HG02981 (cell line): ENCODE measurements around the gene POGLUT2.
"Not testable (repeated sequence)": the region's sequence is repeated elsewhere in the genome, so short reads cannot be mapped to it uniquely, and the experiment has no call there.

ENCODE experiments used
- ATAC-seq: cut with Tn5 transposase; IDR thresholded peaks from one replicate; pipeline ENCODE4 v1.9.1; 2021; ENCODE audit warnings: mild to moderate bottlenecking, moderate library complexity; ENCODE audit not compliant: unreplicated experiment

Gene POGLUT2

DNA sequence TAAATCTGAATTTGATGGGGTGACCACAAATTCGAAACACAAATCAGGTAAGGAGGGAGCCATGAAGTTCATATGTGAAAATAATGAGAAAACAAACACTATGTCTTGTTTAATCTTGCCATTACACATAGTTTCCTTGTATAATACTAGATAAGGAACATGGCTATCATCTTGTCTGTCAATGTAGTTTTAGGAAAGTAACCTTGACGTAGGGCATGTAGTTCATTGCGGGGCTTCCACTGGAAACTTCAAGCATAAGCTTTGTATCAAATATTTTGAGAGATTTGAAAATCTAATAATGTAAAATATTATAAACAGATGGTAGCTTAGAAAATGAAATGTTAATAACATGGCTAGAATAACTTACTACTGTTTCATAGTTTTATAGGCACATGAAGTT is 8.9 kb upstream of the POGLUT2 start:
- ATAC-seq: no peak

DNA sequence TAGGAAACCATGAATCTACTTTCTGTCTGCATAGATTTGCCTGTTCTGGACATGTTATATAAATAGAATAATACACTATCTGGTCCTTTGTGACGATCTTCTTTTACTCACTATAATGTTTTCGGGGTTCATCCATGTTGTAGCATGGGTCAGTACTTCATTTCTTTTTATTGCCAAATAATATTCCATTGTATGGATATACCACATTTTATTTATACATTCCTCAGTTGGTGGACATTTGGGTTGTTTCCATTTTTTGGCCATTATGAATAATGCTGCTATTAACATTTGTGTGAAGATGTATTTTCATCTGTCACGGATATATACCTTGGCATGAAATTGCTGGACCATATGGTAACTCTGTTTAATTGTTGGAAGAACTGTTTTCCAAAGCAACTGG is 6.9 kb upstream of the POGLUT2 start:
- ATAC-seq: no peak

- ATAC-seq: peak; percentile 77
Observed at GRCh38 chr13:102800145-102801041, 1.6 kb upstream of the POGLUT2 start.

- ATAC-seq: peak; percentile 5
Observed at GRCh38 chr13:102799426-102800144, 809 bp upstream of the POGLUT2 start.

DNA sequence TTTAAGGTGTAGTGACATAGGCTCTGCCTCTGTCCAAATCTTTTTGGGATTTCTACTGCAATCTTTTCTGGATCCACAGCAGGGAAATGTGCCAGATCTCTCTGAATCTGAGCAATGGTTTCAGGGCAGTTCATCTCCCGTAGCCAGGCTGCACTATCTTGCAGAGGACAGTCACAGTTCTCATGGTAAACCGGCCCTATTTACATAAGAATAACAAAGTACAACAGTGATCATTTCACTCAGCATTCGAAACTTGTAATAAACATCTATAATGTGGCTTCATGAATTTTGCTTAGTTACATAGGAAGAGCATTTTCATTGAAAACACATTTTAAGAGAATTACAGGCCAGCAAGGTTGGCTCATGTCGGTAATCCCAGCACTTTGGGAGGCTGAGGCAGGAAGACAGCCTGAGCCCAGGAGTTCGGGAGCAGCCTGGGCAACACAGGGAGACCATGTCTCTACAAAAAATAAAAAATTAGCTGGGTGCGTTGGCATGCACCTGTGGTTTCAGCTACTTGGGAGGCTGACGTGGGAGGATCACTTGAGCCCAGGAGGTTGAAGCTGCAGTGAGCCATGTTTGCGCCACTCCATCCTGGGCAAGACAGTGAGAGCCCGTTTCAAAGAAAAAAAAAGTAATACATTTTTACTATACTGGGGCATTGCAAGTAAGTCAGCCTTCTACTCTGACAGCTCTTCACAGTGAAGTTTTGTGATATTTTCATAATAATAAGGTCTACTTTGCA is 5.0 kb downstream of the POGLUT2 start:
- ATAC-seq: no peak

DNA sequence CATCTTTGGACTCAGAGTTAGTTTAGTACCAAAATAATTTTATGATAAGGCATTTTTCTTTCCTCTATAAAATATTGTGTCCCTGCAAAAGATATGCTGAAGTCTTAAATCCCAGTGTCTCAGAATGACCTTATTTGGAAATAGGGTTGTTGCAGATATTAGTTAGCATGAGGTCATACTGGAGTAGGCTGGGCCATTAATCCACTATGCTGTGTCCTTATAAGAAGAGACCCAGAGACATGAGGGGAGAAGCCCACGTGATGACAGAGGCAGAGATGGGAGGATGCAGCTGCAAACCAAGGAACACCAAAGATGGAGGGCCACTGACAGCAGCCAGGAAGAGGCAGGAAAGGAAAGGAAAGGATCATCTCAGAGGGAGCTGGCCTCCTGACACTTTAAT is 6.4 kb downstream of the POGLUT2 start:
- ATAC-seq: no peak

GRCh38 chr13:102788683-102789082 is 10.1 kb downstream of the POGLUT2 start:
- no peak for ATAC-seq

DNA sequence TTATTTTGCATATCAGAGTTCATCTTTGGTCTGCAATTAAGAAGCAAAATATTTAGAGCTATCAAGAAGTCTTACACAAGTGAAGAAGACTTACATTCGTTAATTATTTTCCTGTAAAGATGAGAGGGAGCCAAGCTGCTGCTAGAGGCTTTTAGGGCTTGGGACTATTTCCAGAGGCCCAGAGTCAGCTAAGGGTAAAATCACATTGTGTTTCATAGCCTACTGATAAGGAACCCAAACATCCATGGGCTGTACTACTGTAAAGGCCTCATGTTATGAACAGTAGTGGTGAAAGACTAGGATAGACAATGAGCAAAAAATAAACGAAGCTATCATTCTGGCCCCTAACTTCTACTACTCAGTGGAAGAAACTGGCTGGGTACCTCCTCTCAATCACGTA is 14.3 kb downstream of the POGLUT2 start:
- no peak for ATAC-seq

GRCh38 chr13:102781591-102781990 is 17.2 kb downstream of the POGLUT2 start:
- ATAC-seq: no peak

DNA sequence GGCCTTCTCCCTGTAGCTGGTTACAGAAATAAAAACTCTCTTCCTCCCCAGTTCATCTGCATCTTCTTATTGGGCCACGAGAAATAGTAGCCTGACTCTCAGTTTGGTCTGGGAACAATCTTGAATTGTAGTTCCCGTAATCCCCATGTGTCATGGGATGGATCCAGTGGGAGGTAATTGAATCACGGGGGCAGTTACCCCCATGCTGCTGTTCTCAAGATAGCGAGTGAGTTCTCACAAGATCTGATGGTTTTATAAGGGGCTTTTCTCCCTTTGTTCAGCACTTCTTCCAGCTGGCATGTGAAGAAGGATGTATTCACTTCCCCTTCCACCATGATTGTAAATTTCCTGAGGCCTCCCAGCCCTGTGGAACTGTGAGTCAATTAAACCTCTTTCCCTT is 18.1 kb downstream of the POGLUT2 start:
- ATAC-seq: not testable (repeated sequence)

DNA sequence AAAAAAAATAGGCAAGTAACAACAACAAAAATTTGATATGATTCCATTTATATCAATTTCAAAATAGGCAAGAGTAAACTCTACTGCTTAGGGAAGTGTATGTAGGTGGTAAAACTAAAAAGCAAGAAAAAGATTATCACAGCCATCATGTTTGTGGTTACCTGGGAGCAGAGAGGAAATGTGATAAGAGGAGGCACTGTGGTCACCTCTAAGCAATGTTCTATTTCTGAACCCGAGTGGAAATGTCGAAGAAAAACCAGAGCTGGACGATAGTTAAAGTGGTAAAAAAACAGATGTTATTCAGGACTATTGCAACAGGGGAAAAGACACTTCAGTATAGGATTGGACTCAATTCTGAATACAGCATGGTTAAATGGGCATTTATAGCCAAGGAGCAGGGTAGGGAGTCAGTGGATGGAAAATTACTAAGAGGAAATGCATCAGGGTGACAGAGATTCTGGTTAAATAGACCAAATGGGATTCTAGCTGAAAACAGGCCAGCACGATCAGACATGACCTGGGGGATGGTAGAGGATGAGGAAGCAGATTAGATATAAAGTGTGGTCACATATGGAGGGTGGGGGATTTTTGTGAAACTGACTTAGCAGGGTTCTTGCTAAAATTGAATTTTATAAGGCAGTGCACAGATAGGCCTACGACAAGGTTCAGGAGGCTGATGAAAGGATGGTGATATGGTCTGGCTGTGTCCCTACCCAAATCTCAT is 19.2 kb downstream of the POGLUT2 start:
- ATAC-seq: peak; percentile 48

- ATAC-seq: no peak
Observed at GRCh38 chr13:102777736-102778135, 21.0 kb downstream of the POGLUT2 start.

- ATAC-seq: no peak
Observed at GRCh38 chr13:102776271-102776670, 22.5 kb downstream of the POGLUT2 start.

- ATAC-seq: no peak
Observed at GRCh38 chr13:102774591-102775520, 23.9 kb downstream of the POGLUT2 start.

DNA sequence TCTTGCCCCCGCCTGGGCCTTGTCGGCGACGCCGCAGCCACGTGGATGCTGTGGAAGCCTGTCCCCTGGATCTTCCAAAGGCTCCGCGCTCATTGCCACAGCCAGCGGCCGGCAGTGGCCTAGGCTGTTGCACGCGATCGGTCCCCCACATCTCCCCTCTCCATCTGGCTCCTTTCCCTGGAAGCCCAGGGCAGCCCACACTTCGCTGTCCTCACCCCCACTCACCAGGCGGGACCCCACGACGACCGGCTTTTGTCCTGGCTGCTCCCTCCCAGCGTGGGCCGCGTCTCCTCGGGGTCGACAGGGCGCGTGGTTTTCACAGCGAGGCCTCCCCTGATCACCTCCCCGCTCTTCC is 24.6 kb downstream of the POGLUT2 start:
- no peak for ATAC-seq

GRCh38 chr13:102773441-102774213 is 25.1 kb downstream of the POGLUT2 start, which contains the start of gene TEX30:
TSS of gene TEX30 (minus strand) at chr13:102773786. CDS start at chr13:102770026, 3,760 bp downstream.
- peak; percentile 89 for ATAC-seq

GRCh38 chr13:102772042-102772425 is 26.7 kb downstream of the POGLUT2 start:
- no peak for ATAC-seq

DNA sequence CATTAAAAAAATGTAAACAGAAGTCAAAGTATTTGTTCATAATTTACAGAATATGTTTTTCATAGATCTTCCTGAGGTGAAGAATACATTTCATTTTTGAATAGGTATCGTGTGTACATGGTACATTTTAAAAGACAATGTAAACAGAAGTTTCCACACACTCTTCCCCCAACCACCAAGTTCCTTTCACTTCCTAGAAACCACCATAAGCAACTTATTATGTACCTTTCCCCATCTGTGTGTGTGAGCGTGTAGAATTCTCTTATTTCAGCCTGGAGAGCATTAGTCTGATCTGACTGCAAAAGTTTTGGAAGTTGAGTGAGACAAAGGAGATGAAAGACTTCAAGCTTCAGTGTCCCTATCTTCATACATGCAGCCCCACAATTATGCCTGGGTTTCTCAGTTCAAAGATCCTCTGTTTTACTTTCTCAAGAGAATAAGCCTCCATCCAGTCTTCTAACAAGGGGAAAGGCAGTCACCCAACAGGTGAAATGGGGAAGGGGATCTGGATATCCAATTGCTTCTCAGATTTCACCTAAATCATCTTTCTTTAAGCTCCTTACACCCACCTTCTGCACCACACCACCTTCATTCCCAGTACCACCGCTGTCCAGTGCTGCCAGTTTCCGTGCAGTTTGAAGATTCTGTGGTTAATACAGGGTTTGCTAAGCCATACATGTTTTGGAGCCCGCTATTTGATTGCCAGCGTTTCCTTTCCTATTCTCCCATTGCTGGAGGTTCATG is 27.3 kb downstream of the POGLUT2 start:
- ATAC-seq: no peak
